ENCODE measurements around the gene KIAA0753.

DNA sequence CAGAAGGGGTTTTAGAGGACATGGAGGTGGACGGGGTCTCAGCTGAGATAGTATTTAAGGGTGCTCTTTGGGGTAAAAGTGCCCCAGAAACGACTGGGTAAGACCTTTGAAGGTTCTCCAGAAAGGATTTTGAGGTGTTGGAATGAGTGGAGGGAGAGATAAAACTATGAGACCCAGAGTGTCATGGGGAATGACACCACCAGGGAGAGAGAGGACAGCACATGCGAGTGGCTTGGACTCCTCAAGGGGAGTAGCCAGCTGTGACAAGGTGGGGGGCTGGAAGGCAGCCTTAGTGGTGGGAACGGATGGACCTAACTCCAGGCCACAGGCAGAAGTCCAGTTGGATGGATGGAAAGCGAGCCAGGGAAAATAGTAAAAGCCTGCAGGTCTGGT, 64.9 kb downstream of the KIAA0753 start:
- TF ChIP-seq, protein P1, sequence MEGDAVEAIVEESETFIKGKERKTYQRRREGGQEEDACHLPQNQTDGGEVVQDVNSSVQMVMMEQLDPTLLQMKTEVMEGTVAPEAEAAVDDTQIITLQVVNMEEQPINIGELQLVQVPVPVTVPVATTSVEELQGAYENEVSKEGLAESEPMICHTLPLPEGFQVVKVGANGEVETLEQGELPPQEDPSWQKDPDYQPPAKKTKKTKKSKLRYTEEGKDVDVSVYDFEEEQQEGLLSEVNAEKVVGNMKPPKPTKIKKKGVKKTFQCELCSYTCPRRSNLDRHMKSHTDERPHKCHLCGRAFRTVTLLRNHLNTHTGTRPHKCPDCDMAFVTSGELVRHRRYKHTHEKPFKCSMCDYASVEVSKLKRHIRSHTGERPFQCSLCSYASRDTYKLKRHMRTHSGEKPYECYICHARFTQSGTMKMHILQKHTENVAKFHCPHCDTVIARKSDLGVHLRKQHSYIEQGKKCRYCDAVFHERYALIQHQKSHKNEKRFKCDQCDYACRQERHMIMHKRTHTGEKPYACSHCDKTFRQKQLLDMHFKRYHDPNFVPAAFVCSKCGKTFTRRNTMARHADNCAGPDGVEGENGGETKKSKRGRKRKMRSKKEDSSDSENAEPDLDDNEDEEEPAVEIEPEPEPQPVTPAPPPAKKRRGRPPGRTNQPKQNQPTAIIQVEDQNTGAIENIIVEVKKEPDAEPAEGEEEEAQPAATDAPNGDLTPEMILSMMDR (IDR thresholded peaks at IDR 0.05; ENCODE audit: low read depth, low read length) = no peak
- no peak for TF ChIP-seq EZH2phosphoT487 (IDR thresholded peaks at IDR 0.05; ENCODE audit: low read depth)
